GM12801 (cell line): ENCODE measurements around the gene PARP8.

Experiments used
- TF ChIP-seq, protein P1 (sequence below): IDR thresholded peaks from one replicate; pipeline ENCODE4 v1.5.1; 2011; ENCODE audit warnings: control low read depth; ENCODE audit not compliant: insufficient read length; ENCODE audit errors: extremely low read depth

Gene PARP8

DNA sequence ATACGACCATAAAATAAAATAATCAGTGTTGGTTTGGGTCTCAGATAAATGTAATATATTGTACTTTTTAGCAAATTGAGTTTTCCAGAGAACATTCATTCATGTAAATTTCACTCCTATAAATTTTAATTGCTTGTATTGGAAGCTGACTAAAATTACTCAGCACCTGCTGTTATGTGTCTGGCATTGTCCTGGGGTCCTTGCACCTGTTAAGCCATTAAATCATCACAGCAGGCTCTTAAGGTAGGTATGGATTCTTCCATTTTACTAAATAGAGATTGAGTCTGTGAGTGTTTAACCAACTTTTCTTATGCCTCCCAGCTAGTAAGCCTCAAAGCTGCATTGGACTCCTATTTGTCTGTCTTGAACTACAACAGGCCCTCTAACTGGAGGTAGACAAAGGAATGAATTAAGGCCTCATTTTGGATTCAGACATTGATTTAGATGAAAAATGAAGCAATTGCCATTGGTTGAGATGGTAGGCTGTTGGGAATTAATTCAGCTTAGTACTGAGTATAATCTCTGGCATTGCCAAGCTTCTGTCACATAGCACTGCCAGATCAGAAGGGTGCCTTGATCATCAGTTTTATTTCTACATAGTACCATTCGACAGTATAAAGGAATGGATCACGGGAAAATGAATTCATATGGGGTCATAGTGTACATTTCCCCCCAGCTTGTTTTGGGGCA is 78.9 kb downstream of the PARP8 start:
- TF ChIP-seq, protein P1, sequence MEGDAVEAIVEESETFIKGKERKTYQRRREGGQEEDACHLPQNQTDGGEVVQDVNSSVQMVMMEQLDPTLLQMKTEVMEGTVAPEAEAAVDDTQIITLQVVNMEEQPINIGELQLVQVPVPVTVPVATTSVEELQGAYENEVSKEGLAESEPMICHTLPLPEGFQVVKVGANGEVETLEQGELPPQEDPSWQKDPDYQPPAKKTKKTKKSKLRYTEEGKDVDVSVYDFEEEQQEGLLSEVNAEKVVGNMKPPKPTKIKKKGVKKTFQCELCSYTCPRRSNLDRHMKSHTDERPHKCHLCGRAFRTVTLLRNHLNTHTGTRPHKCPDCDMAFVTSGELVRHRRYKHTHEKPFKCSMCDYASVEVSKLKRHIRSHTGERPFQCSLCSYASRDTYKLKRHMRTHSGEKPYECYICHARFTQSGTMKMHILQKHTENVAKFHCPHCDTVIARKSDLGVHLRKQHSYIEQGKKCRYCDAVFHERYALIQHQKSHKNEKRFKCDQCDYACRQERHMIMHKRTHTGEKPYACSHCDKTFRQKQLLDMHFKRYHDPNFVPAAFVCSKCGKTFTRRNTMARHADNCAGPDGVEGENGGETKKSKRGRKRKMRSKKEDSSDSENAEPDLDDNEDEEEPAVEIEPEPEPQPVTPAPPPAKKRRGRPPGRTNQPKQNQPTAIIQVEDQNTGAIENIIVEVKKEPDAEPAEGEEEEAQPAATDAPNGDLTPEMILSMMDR, result no peak

DNA sequence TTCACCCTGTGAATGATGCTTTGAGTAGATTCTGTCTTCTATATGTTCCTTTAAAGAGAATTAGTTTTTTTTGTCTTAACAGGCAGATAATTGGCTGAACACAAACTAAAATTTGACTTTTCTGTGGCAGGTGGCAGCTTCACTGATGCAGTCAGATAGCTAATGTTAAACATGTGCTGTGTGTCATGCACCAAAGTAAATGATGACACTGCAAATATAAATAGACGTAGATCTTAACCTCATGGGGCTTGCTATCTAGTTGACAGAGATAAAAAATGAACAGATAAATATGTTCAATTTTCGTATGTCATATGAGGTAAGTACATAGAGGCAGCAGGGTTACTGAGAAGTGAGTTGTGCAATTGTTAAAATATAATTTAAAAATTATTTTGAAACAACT is 82.7 kb downstream of the PARP8 start:
- TF ChIP-seq, protein P1, result no peak

DNA sequence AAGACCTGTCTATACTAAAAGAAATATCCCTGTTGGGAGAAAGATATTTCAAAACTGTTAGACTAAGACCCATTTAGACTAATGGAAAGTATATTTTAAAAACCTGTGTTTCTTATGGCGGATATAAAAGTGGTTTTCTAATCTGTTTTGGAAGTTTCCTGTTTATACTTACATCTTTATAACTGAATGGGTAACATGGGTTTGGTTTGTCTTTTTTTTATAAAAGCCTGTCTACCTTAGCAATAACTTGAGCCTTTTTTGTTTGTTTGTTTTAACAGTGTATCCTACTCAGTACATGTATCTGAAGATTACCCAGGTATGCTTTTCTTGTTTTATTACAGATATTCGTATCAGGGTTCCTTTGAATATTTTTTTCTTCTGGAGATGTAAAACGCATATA is 83.4 kb downstream of the PARP8 start:
- TF ChIP-seq, protein P1, result no peak

DNA sequence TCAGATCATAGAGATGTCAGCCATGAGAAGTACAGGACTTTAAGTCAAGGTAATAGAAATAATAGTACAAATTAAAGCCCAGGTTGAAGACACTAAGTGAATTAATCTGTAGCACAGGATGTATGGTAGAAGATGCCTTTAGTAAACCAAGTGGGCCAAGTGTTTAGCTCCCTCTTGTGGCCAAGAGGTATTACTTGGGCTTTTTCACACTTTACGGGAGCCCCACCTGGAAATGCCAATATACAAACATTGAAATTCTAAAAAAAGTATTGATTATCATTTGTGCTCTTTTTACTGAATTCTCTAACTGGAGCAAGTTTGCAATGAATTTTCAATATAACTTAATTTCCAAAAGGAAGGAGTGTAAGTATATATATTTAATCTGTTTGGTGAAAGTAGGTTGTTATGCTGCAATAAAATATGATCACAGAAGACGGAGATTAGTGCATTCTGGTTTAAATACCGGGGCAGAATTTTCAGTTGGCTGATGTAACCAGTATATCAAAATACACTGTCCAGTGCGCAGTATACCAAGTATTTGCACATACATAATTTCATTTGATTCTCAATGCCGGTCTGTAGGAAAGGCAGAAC is 84.7 kb downstream of the PARP8 start:
- TF ChIP-seq, protein P1, result no peak

DNA sequence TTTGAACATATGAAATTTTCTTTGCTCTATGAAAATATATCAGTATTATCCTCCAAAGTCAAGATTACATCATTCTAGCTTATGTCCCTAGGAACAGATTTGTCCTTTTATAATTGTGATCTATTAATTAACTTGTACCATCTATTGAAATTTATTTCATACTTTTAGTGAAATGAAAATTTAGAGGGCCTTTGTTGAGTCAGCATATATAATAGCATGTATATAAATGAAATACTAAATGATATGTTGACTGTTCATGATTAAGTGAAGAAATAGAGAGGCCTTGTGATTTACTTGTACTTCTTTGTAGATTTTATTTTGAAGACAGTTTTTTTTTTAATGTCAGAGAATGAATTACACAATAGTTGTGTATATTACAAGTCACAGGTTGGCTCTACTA is 86.4 kb downstream of the PARP8 start:
- TF ChIP-seq, protein P1, result no peak

DNA sequence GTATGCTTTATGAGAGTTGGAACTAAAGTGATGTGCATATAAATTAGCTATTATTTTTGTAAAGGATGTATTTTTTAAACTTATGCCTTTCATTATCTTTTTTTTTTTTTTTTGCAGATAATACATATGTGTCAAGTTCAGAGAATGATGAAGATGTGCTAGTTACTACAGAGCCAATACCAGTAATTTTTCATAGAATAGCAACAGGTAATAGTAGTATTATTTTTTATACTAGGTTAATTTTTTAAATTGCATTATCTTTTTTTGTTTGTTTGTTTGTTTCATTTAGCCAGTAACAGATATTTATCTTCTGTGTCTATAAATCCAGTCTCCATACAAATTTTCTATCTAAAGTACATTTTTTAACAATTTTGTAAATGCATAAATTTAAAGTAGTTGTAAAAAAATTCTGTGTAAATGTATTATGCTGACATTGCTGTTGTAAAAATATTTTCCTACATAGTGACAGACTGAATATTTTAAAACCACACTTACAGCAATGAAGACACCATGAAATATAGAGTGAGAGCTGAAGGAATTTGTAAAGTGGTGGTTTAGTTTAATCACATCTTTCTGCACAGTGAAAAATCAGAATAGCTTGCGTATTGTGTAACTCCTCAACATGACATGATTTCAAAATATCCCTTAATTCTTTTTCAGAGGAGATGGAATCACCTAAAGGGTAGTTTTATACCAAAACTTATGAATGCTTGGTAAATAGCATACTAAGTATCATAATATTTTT is 93.3 kb downstream of the PARP8 start:
- TF ChIP-seq, protein P1, result no peak

DNA sequence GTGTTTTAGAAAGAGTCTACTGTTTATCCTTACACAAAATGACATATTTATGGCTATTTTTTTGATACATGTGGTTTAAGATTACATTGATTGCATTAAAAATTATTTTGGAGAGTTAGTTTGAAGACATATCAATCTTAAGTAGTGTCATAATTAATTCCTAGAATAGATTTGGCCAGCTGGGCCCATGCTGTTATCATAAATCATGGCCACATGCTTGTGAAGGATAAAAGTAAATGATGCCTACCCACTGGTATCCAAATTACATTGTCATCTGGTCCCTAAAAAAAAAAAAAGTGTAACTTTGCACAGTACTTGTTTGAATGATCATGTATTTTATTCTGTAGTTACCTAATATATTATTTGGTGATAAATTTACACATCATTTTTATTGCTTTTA is 96.9 kb downstream of the PARP8 start:
- TF ChIP-seq, protein P1, result no peak
